Neural cell (in vitro differentiated cells): ENCODE measurements around the gene TBC1D16. TPM values are rescaled to one million over a fixed set of nuclear protein-coding genes. Genes with fewer than 3 reads are reported as not detected.

Experiments
- H2AFZ ChIP-seq: fragments of 200-600, 300-800 bp; sonication (generic), shearing (Covaris generic); 2 replicates; pipeline ENCODE4 v1.6.0; 2014; ENCODE audit warnings: low read depth, mild to moderate bottlenecking, antibody characterized with exemption, low read length, moderate library complexity
- H3F3A ChIP-seq: fragments of 200-600 bp; shearing (Covaris generic); 2 replicates; pipeline ENCODE4 v1.6.1; 2016; ENCODE audit warnings: mild to moderate bottlenecking, moderate library complexity, mixed read lengths, antibody characterized with exemption, low read length; ENCODE audit not compliant: insufficient read depth, poor library complexity, severe bottlenecking
- H3K27ac ChIP-seq: fragments of 200-600, 300-800 bp; sonication (generic), shearing (Covaris generic); 2 replicates; pipeline ENCODE4 v1.5.1; 2014; ENCODE audit warnings: mild to moderate bottlenecking, low read length, moderate library complexity
- H3K27me3 ChIP-seq: fragments of 300-800, 200-600 bp; sonication (generic), shearing (Covaris generic); 2 replicates; pipeline ENCODE4 v1.6.0; 2014; ENCODE audit warnings: mild to moderate bottlenecking, low read depth, low read length, moderate library complexity; ENCODE audit not compliant: insufficient read depth
- H3K36me3 ChIP-seq: fragments of 300-800, 200-600 bp; sonication (generic), shearing (Covaris generic); 2 replicates; pipeline ENCODE4 v1.5.1; 2014; ENCODE audit warnings: mild to moderate bottlenecking, antibody characterized with exemption, low read length, moderate library complexity; ENCODE audit not compliant: insufficient read depth
- H3K4me2 ChIP-seq: fragments of 300-800, 200-600 bp; sonication (generic), shearing (Covaris generic); 2 replicates; pipeline ENCODE4 v1.6.0; 2014; ENCODE audit warnings: mild to moderate bottlenecking, low read length
- H3K4me3 ChIP-seq: fragments of 300-800, 200-600 bp; sonication (generic), shearing (Covaris generic); 2 replicates; pipeline ENCODE4 v1.5.1; 2014; ENCODE audit warnings: mild to moderate bottlenecking, low read length, moderate library complexity
- H3K79me2 ChIP-seq: fragments of 200-600 bp; shearing (Covaris generic); replicated peaks from 2 replicates; pipeline ENCODE4 v1.6.0; 2014; ENCODE audit warnings: mild to moderate bottlenecking, low read length, moderate library complexity; ENCODE audit not compliant: insufficient read depth
- H3K9ac ChIP-seq: fragments of 300-800, 200-600 bp; sonication (generic), shearing (Covaris generic); 2 replicates; pipeline ENCODE4 v1.6.1; 2016; ENCODE audit warnings: mild to moderate bottlenecking, low read length, mixed read lengths
- H3K9me2 ChIP-seq: fragments of 200-600 bp; shearing (Covaris generic); 2 replicates; pipeline ENCODE4 v1.6.1; 2016; ENCODE audit warnings: mild to moderate bottlenecking, low read length, mixed read lengths; ENCODE audit not compliant: insufficient read depth
- H3K9me3 ChIP-seq: fragments of 200-600, 300-800 bp; sonication (generic), shearing (Covaris generic); 2 replicates; pipeline ENCODE4 v1.6.1; 2016; ENCODE audit warnings: mild to moderate bottlenecking, mixed run types, low read length, moderate library complexity, mixed read lengths
- H4K20me1 ChIP-seq: fragments of 200-600 bp; shearing (Covaris generic); 2 replicates; pipeline ENCODE4 v1.6.1; 2016; ENCODE audit warnings: mild to moderate bottlenecking, mixed run types; ENCODE audit not compliant: insufficient read depth
- EP300 ChIP-seq: fragments of 450-650 bp; conservative IDR thresholded peaks from 2 replicates; pipeline ENCODE4 v1.6.1; 2014; ENCODE audit warnings: antibody characterized with exemption, mild to moderate bottlenecking, moderate library complexity; ENCODE audit not compliant: poor library complexity, severe bottlenecking
- EZH2 ChIP-seq: fragments of 200-600, 300-800 bp; shearing (Covaris generic), sonication (generic); IDR thresholded peaks from 2 replicates; pipeline ENCODE4 v1.6.1; 2014; ENCODE audit warnings: antibody characterized with exemption, low read length, borderline replicate concordance, mild to moderate bottlenecking; ENCODE audit not compliant: insufficient read depth, poor library complexity, severe bottlenecking
- MXI1 ChIP-seq: fragments of 450-650 bp; conservative IDR thresholded peaks from 2 replicates; pipeline ENCODE4 v1.6.1; 2014; ENCODE audit warnings: antibody characterized with exemption, mild to moderate bottlenecking; ENCODE audit not compliant: poor library complexity, severe bottlenecking
- POLR2AphosphoS5 ChIP-seq: IDR thresholded peaks from 2 replicates; pipeline ENCODE4 v1.6.1; 2012
- RAD21 ChIP-seq: fragments of 450-650 bp; conservative IDR thresholded peaks from 2 replicates; pipeline ENCODE4 v1.6.1; 2014; ENCODE audit warnings: antibody characterized with exemption, mild to moderate bottlenecking, moderate library complexity
- SMC3 ChIP-seq: fragments of 450-650 bp; conservative IDR thresholded peaks from 2 replicates; pipeline ENCODE4 v1.6.1; 2014; ENCODE audit warnings: antibody characterized with exemption, mild to moderate bottlenecking, moderate library complexity; ENCODE audit not compliant: poor library complexity
- TAF1 ChIP-seq: IDR thresholded peaks from 2 replicates; pipeline ENCODE4 v1.6.1; 2012; ENCODE audit warnings: low read depth
- polyA plus RNA-seq: library from polyadenylated mRNA; depleted of rRNA; stranded (reverse); fragments of >200 nt; gene quantifications from 2 replicates; pipeline ENCODE4 v1.2.3, GENCODE V29; 2014
- TF ChIP-seq, protein P1 (sequence below): IDR thresholded peaks from 2 replicates; pipeline ENCODE4 v1.6.1; 2012; ENCODE audit warnings: borderline replicate concordance
- TF ChIP-seq, protein P2 (sequence below): fragments of 450-650 bp; IDR thresholded peaks from 2 replicates; pipeline ENCODE4 v1.5.1; 2014; ENCODE audit warnings: antibody characterized with exemption, mild to moderate bottlenecking, moderate library complexity; ENCODE audit not compliant: poor library complexity, severe bottlenecking

TBC1D16 gene
- polyA plus RNA-seq, 1 donor from 2014 or later = 19.8 TPM

DNA sequence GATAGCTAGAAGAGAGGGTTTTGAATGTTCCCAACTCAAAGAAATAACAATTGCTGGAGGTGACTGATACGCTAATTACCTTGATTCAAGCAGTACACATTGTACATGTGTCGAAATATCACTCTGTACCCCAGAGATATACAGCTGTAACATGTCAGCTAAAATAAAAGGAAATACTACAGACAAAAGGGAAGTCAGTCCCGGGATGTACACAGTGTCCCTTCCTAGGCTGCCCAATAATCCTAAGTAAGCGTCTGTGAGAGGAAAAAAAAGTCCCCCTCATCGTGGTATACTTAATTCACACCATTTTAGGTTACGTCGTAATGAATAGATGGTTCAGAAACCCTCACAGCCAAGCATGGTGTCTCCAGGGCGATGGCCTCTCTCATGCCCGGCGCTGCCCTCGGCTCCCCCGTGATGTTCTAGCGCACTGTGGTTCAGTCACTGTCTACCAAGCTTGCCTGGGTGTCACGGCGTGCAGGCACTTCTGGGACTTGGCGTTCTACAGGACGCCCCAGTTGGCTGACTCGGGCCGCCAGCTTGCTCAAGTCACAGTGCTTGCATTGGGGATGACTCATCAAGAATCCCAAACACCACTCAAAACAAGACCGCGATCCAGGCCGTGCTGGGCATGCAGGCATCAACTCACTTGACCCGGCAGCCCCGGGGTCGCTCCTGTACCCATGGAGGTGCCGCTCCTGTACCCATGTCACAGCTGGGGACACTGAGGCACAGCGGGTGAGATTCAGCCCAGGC, 28.3 kb upstream of the TBC1D16 start:
- Histone ChIP-seq H3F3A (no peaks in the 10 kb centered on the region), H3K79me2 (no peaks in the 10 kb centered on the region), H3K36me3 (no peaks in the 10 kb centered on the region), H4K20me1 (no peaks in the 10 kb centered on the region), H2AFZ (no peak overlapping the region), H3K27me3 (no peaks in the 10 kb centered on the region), H3K4me3 (no peak overlapping the region), H3K27ac (no peak overlapping the region), H3K9me3 (no peaks in the 10 kb centered on the region), H3K9ac (no peak overlapping the region), H3K9me2 (no peaks in the 10 kb centered on the region), H3K4me2 (no peak overlapping the region)
- TF ChIP-seq SMC3 (no peak), EZH2 (no peak), RAD21 (no peak), EP300 (no peak), MXI1 (no peak)
- TF ChIP-seq, protein P1, sequence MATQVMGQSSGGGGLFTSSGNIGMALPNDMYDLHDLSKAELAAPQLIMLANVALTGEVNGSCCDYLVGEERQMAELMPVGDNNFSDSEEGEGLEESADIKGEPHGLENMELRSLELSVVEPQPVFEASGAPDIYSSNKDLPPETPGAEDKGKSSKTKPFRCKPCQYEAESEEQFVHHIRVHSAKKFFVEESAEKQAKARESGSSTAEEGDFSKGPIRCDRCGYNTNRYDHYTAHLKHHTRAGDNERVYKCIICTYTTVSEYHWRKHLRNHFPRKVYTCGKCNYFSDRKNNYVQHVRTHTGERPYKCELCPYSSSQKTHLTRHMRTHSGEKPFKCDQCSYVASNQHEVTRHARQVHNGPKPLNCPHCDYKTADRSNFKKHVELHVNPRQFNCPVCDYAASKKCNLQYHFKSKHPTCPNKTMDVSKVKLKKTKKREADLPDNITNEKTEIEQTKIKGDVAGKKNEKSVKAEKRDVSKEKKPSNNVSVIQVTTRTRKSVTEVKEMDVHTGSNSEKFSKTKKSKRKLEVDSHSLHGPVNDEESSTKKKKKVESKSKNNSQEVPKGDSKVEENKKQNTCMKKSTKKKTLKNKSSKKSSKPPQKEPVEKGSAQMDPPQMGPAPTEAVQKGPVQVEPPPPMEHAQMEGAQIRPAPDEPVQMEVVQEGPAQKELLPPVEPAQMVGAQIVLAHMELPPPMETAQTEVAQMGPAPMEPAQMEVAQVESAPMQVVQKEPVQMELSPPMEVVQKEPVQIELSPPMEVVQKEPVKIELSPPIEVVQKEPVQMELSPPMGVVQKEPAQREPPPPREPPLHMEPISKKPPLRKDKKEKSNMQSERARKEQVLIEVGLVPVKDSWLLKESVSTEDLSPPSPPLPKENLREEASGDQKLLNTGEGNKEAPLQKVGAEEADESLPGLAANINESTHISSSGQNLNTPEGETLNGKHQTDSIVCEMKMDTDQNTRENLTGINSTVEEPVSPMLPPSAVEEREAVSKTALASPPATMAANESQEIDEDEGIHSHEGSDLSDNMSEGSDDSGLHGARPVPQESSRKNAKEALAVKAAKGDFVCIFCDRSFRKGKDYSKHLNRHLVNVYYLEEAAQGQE = no peak
- TF ChIP-seq, protein P2, sequence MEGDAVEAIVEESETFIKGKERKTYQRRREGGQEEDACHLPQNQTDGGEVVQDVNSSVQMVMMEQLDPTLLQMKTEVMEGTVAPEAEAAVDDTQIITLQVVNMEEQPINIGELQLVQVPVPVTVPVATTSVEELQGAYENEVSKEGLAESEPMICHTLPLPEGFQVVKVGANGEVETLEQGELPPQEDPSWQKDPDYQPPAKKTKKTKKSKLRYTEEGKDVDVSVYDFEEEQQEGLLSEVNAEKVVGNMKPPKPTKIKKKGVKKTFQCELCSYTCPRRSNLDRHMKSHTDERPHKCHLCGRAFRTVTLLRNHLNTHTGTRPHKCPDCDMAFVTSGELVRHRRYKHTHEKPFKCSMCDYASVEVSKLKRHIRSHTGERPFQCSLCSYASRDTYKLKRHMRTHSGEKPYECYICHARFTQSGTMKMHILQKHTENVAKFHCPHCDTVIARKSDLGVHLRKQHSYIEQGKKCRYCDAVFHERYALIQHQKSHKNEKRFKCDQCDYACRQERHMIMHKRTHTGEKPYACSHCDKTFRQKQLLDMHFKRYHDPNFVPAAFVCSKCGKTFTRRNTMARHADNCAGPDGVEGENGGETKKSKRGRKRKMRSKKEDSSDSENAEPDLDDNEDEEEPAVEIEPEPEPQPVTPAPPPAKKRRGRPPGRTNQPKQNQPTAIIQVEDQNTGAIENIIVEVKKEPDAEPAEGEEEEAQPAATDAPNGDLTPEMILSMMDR = no peak

DNA sequence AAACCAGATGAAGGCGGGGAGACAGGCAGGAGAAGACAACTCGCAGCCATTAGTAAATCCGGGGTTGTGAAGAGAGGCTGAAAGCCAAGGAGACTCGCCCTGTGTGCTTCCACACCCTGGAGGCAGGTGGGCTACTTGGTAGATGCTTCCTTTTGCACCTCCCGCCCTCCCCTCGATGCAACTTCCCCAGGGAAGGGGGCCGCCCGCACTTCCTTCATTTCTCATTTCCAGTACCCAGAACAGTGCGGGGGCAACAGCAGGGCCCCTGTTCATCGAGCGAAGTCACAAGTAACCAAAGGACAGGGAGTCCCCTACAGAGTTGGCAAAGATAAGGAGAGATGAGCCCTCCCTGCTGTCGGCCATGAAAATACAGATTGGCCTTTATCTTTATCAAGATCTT, 25.7 kb upstream of the TBC1D16 start:
- H3K9me2 ChIP-seq = no peaks in the 10 kb centered on the region
- no peaks in the 10 kb centered on the region for H3F3A ChIP-seq
- H3K36me3 ChIP-seq = no peaks in the 10 kb centered on the region
- no peak overlapping the region for H3K4me2 ChIP-seq
- no peak for TF ChIP-seq TAF1
- no peak for TF ChIP-seq MXI1
- TF ChIP-seq, protein P2 = no peak
- no peak for TF ChIP-seq SMC3
- TF ChIP-seq EZH2 = no peak
- no peak for TF ChIP-seq EP300
- TF ChIP-seq POLR2AphosphoS5 = no peak
- no peak for TF ChIP-seq RAD21
- TF ChIP-seq, protein P1 = no peak
- no peak overlapping the region for H3K4me3 ChIP-seq
- H3K9ac ChIP-seq = no peak overlapping the region
- no peaks in the 10 kb centered on the region for H3K79me2 ChIP-seq
- H4K20me1 ChIP-seq = no peaks in the 10 kb centered on the region
- no peaks in the 10 kb centered on the region for H3K27me3 ChIP-seq
- no peaks in the 10 kb centered on the region for H3K9me3 ChIP-seq
- H2AFZ ChIP-seq = no peak overlapping the region
- no peak overlapping the region for H3K27ac ChIP-seq
